K562 (cell line): ENCODE results near the gene SLC2A9. TPM values are rescaled to one million over a fixed set of nuclear protein-coding genes. Genes with fewer than 3 reads are reported as not detected.
"Not testable (repeated sequence)": the region's sequence is repeated elsewhere in the genome, so short reads cannot be mapped to it uniquely, and the experiment has no call there.

Experiments
- ATAC-seq: fragments of 200-7000 bp; cut with Tn5 transposase; 3 replicates; pipeline ENCODE4 v1.9.1; 2020; ENCODE audit warnings: moderate library complexity
- BruUV-seq: library from RNA; stranded (reverse); fragments of 400-500 nt; replicated peaks from 2 replicates; lab custom pipeline; 2021; lab: Mats Ljungman, UMichigan
- CTCF ChIA-PET: fragments of 300-600 bp; formaldehyde crosslinking; extraction: SDS; loops from one replicate; lab custom pipeline; 2021; ENCODE audit warnings: low intra/inter-chr PET ratio; lab: Yijun Ruan, JAX
- POLR2A ChIA-PET: fragments of 300-600, 350-650 bp; sonication (Branson Sonifier 250); formaldehyde crosslinking; extraction: SDS; loops from one replicate; lab custom pipeline; 2021; ENCODE audit warnings: antibody characterized with exemption, inconsistent platforms; lab: Yijun Ruan, JAX
- DNase-seq, 4 experiments: peaks; one replicate each; pipeline versions ENCODE4 v3.0.0 to v3.0.0-alpha.2; 2011 to 2018; ENCODE audit warnings: low spot score in 3 of 4, mixed read lengths in 3 of 4; ENCODE audit errors: extremely low read depth in 1 of 4
- FAIRE-seq: peaks from 2 replicates; lab custom pipeline; 2011; peaks lifted over from hg19 to GRCh38; lab: Jason Lieb, UNC
- H2AFZ ChIP-seq: 2 replicates; pipeline ENCODE4 v1.6.0; 2011; ENCODE audit warnings: low read depth, low read length, control low read depth, inconsistent platforms
- H3K27ac ChIP-seq: fragments of 200-600 bp; 3 replicates; pipeline ENCODE4 v1.8.0; 2011; ENCODE audit warnings: low read depth, mild to moderate bottlenecking, control low read depth, inconsistent platforms, low read length, moderate library complexity, mixed read lengths; ENCODE audit errors: extremely low read depth
- H3K27me3 ChIP-seq, 2 experiments: fragments of 300-600 bp in 1 of 2; 2 replicates in 1 of 2; 3 replicates in 1 of 2; pipeline versions ENCODE4 v1.6.0 to v1.8.0; 2011; ENCODE audit warnings: inconsistent platforms in 2 of 2, low read length in 2 of 2, mild to moderate bottlenecking in 1 of 2, mixed read lengths in 1 of 2, moderate library complexity in 1 of 2; ENCODE audit not compliant: control insufficient read depth in 2 of 2, insufficient read depth in 2 of 2
- H3K36me3 ChIP-seq: fragments of 300-600 bp; 3 replicates; pipeline ENCODE4 v1.8.0; 2011; ENCODE audit warnings: mild to moderate bottlenecking, low read length, inconsistent platforms; ENCODE audit not compliant: control insufficient read depth, insufficient read depth
- H3K4me1 ChIP-seq, 2 experiments: fragments of 200-600 bp in 1 of 2; replicated peaks in 1 of 2; 2 replicates in 1 of 2; 3 replicates in 1 of 2; pipeline versions ENCODE4 v1.5.1 to v1.8.0; 2011; ENCODE audit warnings: inconsistent platforms in 2 of 2, low read length in 2 of 2, mild to moderate bottlenecking in 1 of 2, mixed read lengths in 1 of 2, moderate library complexity in 1 of 2; ENCODE audit not compliant: control insufficient read depth in 2 of 2, insufficient read depth in 2 of 2
- H3K4me2 ChIP-seq: 2 replicates; pipeline ENCODE4 v1.6.1; 2011; ENCODE audit warnings: low read length, control low read depth, inconsistent platforms, mixed read lengths; ENCODE audit not compliant: insufficient read depth
- H3K4me3 ChIP-seq: fragments of 200-600 bp; sonication (generic), shearing (Covaris generic); 2 replicates; pipeline ENCODE4 v1.5.1; 2016; ENCODE audit warnings: control low read depth, inconsistent platforms
- H3K79me2 ChIP-seq: fragments of 200-600 bp; 3 replicates; pipeline ENCODE4 v1.8.0; 2011; ENCODE audit warnings: low read length, inconsistent platforms; ENCODE audit not compliant: control insufficient read depth, insufficient read depth
- H3K9ac ChIP-seq, 2 experiments: 2 replicates each; pipeline versions ENCODE4 v1.6.0 to v1.6.1; 2011; ENCODE audit warnings: low read depth in 2 of 2, low read length in 2 of 2, control low read depth in 1 of 2, inconsistent platforms in 1 of 2, mild to moderate bottlenecking in 1 of 2, mixed read lengths in 1 of 2; ENCODE audit not compliant: insufficient read depth in 1 of 2
- H3K9me1 ChIP-seq: one replicate; pipeline ENCODE4 v1.6.0; 2011; ENCODE audit warnings: inconsistent platforms, mild to moderate bottlenecking, low read length, moderate library complexity; ENCODE audit not compliant: control insufficient read depth, insufficient read depth
- H3K9me3 ChIP-seq: replicated peaks from 2 replicates; pipeline ENCODE4 v1.5.1; 2011; ENCODE audit warnings: low read depth, low read length, inconsistent platforms; ENCODE audit not compliant: control insufficient read depth, insufficient read depth
- H4K20me1 ChIP-seq: replicated peaks from 2 replicates; pipeline ENCODE4 v1.6.1; 2011; ENCODE audit warnings: low read length, inconsistent platforms, mixed read lengths; ENCODE audit not compliant: control insufficient read depth, insufficient read depth
- MTA1 ChIP-seq: fragments of 450-650 bp; IDR thresholded peaks from 2 replicates; pipeline ENCODE4 v1.6.1; 2017; ENCODE audit warnings: borderline replicate concordance
- SMAD3 ChIP-seq: fragments of 450-650 bp; formaldehyde crosslinking; conservative IDR thresholded peaks from 2 replicates; pipeline ENCODE4 v1.4.0; 2020; ENCODE audit warnings: mild to moderate bottlenecking
- SNRNP70 ChIP-seq: fragments of 200-400 bp; formaldehyde crosslinking; optimal IDR thresholded peaks from 2 replicates; pipeline ENCODE3; 2017; ENCODE audit warnings: low read depth, low read length
- ZBTB40 ChIP-seq, 2 experiments: fragments of 450-650 bp in 1 of 2; sonication (generic) in 1 of 2; formaldehyde crosslinking in 1 of 2; IDR thresholded peaks; 2 replicates each; pipeline versions ENCODE4 v1.7.1 to v1.9.0; 2016 to 2022; ENCODE audit warnings: inconsistent platforms in 1 of 2, mild to moderate bottlenecking in 1 of 2, missing genetic modification reagents in 1 of 2
- WGBS: fragments of 100-300 bp; shearing (Covaris generic); methylation state at CpG from one replicate; pipeline ENCODE4 v1.1.6; 2016; ENCODE audit warnings: low coverage, mixed read lengths; ENCODE audit not compliant: insufficient coverage; ENCODE audit errors: missing lambda C conversion rate; 5-methylcytosine and 5-hydroxymethylcytosine counted together
- in situ Hi-C: fragments of 300-500 bp; cut with MboI; formaldehyde crosslinking; loops from 4 replicates; pipeline ENCODE4 v1.15.0; 2018; ENCODE audit warnings: inconsistent platforms, mixed read lengths
- intact Hi-C: fragments of 100-400 bp; cut with micrococcal nuclease; formaldehyde crosslinking; loops from 2 replicates; pipeline ENCODE4 v1.14.2; 2022
- polyA plus RNA-seq, 8 experiments: library from polyadenylated mRNA; depleted of rRNA in 4 of 8; stranded (reverse) in 5 of 8; unstranded in 3 of 8; fragments of >200 nt; fragmentation: Nextera tagmentation in 2 of 8; fragmentation: Illumina TruSeq in 1 of 8; extraction: Ambion mirVana in 2 of 8; extraction: Trizol in 1 of 8; gene quantifications; 2 replicates each; pipeline versions ENCODE4 v1.2.1 to v1.2.3, GENCODE V29; 2011 to 2014; ENCODE audit warnings: inconsistent platforms in 1 of 8, missing spikeins in 1 of 8
- total RNA-seq, 7 experiments: library from RNA; depleted of rRNA in 6 of 7; stranded (reverse); fragments of >200 nt in 6 of 7; fragmentation: Illumina TruSeq in 2 of 7; extraction: Trizol in 2 of 7; gene quantifications; 2 replicates each; pipeline versions ENCODE4 v1.2.1 to v1.2.3, GENCODE V29; 2011 to 2021; ENCODE audit warnings: low replicate concordance in 1 of 7
- TF ChIP-seq, protein P1 (sequence below): sonication (generic); formaldehyde crosslinking; IDR thresholded peaks from 2 replicates; pipeline ENCODE4 v1.8.0; 2023; ENCODE audit warnings: missing genetic modification reagents, mild to moderate bottlenecking, borderline replicate concordance

SLC2A9 gene
- total and polyA plus RNA-seq, 9 of the 15 experiments (the other 6 are each of a cell fraction or from before 2014, with no cell fraction given) = 0.15 to 1.9 (median 0.76) TPM

DNA sequence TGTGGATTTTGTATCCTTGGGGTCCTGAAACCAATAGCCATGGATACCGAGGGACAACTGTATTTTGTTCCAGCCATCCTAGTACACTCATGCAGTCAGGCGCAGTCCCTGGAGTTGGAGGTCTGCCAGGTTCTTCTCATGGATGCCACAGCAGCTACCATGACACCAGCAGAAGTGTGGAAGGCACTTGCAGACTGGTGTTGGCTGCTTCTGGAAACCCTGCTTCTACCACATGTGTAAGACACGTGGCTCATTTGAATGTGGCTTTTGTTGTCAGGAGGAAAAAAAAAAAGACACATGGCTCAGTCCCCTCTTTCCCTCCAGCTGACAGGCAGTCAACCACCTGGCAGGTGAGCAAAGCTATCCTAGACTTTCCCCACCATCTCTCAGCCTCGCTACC lies 220.4 kb downstream of the SLC2A9 start (continued):
- no peak for TF ChIP-seq ZBTB40 (IDR thresholded peaks at IDR 0.05)
- TF ChIP-seq ZBTB40 (CRISPR knock-in tag; IDR thresholded peaks at IDR 0.05) = no peak
- TF ChIP-seq MTA1 = no peak
- TF ChIP-seq SMAD3 (CRISPR knock-in tag) = no peak
- TF ChIP-seq, protein P1, sequence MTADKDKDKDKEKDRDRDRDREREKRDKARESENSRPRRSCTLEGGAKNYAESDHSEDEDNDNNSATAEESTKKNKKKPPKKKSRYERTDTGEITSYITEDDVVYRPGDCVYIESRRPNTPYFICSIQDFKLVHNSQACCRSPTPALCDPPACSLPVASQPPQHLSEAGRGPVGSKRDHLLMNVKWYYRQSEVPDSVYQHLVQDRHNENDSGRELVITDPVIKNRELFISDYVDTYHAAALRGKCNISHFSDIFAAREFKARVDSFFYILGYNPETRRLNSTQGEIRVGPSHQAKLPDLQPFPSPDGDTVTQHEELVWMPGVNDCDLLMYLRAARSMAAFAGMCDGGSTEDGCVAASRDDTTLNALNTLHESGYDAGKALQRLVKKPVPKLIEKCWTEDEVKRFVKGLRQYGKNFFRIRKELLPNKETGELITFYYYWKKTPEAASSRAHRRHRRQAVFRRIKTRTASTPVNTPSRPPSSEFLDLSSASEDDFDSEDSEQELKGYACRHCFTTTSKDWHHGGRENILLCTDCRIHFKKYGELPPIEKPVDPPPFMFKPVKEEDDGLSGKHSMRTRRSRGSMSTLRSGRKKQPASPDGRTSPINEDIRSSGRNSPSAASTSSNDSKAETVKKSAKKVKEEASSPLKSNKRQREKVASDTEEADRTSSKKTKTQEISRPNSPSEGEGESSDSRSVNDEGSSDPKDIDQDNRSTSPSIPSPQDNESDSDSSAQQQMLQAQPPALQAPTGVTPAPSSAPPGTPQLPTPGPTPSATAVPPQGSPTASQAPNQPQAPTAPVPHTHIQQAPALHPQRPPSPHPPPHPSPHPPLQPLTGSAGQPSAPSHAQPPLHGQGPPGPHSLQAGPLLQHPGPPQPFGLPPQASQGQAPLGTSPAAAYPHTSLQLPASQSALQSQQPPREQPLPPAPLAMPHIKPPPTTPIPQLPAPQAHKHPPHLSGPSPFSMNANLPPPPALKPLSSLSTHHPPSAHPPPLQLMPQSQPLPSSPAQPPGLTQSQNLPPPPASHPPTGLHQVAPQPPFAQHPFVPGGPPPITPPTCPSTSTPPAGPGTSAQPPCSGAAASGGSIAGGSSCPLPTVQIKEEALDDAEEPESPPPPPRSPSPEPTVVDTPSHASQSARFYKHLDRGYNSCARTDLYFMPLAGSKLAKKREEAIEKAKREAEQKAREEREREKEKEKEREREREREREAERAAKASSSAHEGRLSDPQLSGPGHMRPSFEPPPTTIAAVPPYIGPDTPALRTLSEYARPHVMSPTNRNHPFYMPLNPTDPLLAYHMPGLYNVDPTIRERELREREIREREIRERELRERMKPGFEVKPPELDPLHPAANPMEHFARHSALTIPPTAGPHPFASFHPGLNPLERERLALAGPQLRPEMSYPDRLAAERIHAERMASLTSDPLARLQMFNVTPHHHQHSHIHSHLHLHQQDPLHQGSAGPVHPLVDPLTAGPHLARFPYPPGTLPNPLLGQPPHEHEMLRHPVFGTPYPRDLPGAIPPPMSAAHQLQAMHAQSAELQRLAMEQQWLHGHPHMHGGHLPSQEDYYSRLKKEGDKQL = no peak
- no peak for TF ChIP-seq SNRNP70

- POLR2A ChIA-PET, DNase-seq, intact Hi-C loops, H3K9ac ChIP-seq, H2AFZ ChIP-seq, H3K4me2 ChIP-seq, H3K27ac ChIP-seq, H3K9me1 ChIP-seq, FAIRE-seq, ATAC-seq, BruUV-seq, H3K4me3 ChIP-seq, CTCF ChIA-PET, H3K27me3 ChIP-seq, in situ Hi-C loops, H3K9me3 ChIP-seq, H3K79me2 ChIP-seq, H3K4me1 ChIP-seq, H4K20me1 ChIP-seq, H3K36me3 ChIP-seq: not testable (repeated sequence)
- WGBS = 0% methylated on average over 2 of the region's 2 CpGs
Measured at GRCh38 chr4:9796641-9797040, 224.7 kb downstream of the SLC2A9 start.
